K562 treated with DMSO at 1 percent for 12 hours (cell line): ENCODE measurements around the gene TMEM245. TPM values are rescaled to one million over a fixed set of nuclear protein-coding genes. Genes with fewer than 3 reads are reported as not detected.

ENCODE experiments used
- total RNA-seq: library from RNA; unstranded; fragments of 300-600 nt; gene quantifications from 2 replicates; pipeline ENCODE4 v1.2.3, GENCODE V29; 2022; ENCODE audit not compliant: insufficient read depth

The TMEM245 gene
- total RNA-seq: 6.8 and 34.4 TPM in 2 replicates

GRCh38 chr9:109119439-109120203 lies at the start of gene TMEM245:
Gene TMEM245 (minus strand): TSS chr9:109119947. CDS start chr9:109119913, 34 bp downstream.

GRCh38 chr9:109166771-109167601 lies 47.2 kb upstream of the TMEM245 start, which contains the start of gene FRRS1L:
Gene FRRS1L (minus strand): TSS chr9:109167249. CDS start chr9:109167138, 111 bp downstream.

GRCh38 chr9:109012876-109013678 lies 106.7 kb downstream of the TMEM245 start, which contains the start of gene CTNNAL1:
Gene CTNNAL1 (minus strand): TSS chr9:109013499. CDS start chr9:109013442, 57 bp downstream.

Other genes with a start within 250 kb of the TMEM245 start
- gene ELP1, start 185.8 kb downstream of the TMEM245 start, total RNA-seq: 15.0 and 37.4 TPM in 2 replicates
- 7.8 and 17.1 TPM in 2 replicates for gene ABITRAM, start 185.5 kb downstream of the TMEM245 start, total RNA-seq
- gene CTNNAL1, start 106.4 kb downstream of the TMEM245 start, total RNA-seq: 30.0 and 35.2 TPM in 2 replicates
- gene FRRS1L, start 47.3 kb upstream of the TMEM245 start, total RNA-seq: not detected in 2 replicates
- gene EPB41L4B, start 201.1 kb upstream of the TMEM245 start, total RNA-seq: 0.15 TPM in 1 of 2 replicates, not detected in the other